GM23338 (cell line): Measurements from ENCODE around the gene BRI3. TPM values are rescaled to one million over a fixed set of nuclear protein-coding genes. Genes with fewer than 3 reads are reported as not detected.
"Not testable (repeated sequence)": the region's sequence is repeated elsewhere in the genome, so short reads cannot be mapped to it uniquely, and the experiment has no call there.

Experiments used
- ATAC-seq: fragments of 200-7000 bp; cut with Tn5 transposase; 3 replicates; pipeline ENCODE4 v1.9.1; 2020
- DNase-seq: peaks from one replicate; pipeline ENCODE4 v3.0.0-alpha.2; 2015; ENCODE audit warnings: low spot score
- H2AFZ ChIP-seq: fragments of 200-600 bp; sonication (generic); 2 replicates; pipeline ENCODE4 v1.8.0; 2016; ENCODE audit warnings: antibody characterized with exemption, mild to moderate bottlenecking, moderate library complexity
- H3F3A ChIP-seq: fragments of 200-600 bp; sonication (generic); replicated peaks from 2 replicates; pipeline ENCODE4 v1.8.0; 2017; ENCODE audit warnings: antibody characterized with exemption, mixed run types, low read depth
- H3K27ac ChIP-seq: fragments of 200-600 bp; sonication (generic); 2 replicates; pipeline ENCODE4 v1.6.1; 2016; ENCODE audit warnings: low read depth
- H3K27me3 ChIP-seq: fragments of 200-600 bp; sonication (generic); 2 replicates; pipeline ENCODE4 v1.8.0; 2016; ENCODE audit warnings: mild to moderate bottlenecking, mixed run types, moderate library complexity; ENCODE audit not compliant: insufficient read depth
- H3K36me3 ChIP-seq: fragments of 200-600 bp; sonication (generic); 2 replicates; pipeline ENCODE4 v1.8.0; 2016; ENCODE audit warnings: mild to moderate bottlenecking; ENCODE audit not compliant: insufficient read depth
- H3K4me1 ChIP-seq: fragments of 200-600 bp; sonication (generic); 2 replicates; pipeline ENCODE4 v1.8.0; 2016; ENCODE audit warnings: mild to moderate bottlenecking, moderate library complexity; ENCODE audit not compliant: insufficient read depth
- H3K4me2 ChIP-seq: fragments of 200-600 bp; sonication (generic); 2 replicates; pipeline ENCODE4 v1.7.1; 2017; ENCODE audit warnings: mixed run types
- H3K4me3 ChIP-seq: fragments of 200-600 bp; sonication (generic); 2 replicates; pipeline ENCODE4 v1.6.1; 2016; ENCODE audit warnings: mixed run types
- H3K79me2 ChIP-seq: fragments of 200-600 bp; sonication (generic); replicated peaks from 2 replicates; pipeline ENCODE4 v1.8.0; 2017; ENCODE audit warnings: mild to moderate bottlenecking; ENCODE audit not compliant: insufficient read depth
- H3K9me2 ChIP-seq: fragments of 200-600 bp; sonication (generic); 2 replicates; pipeline ENCODE4 v1.8.0; 2017; ENCODE audit not compliant: insufficient read depth
- H4K20me1 ChIP-seq: fragments of 200-600 bp; sonication (generic); replicated peaks from 2 replicates; pipeline ENCODE4 v1.8.0; 2017; ENCODE audit warnings: mild to moderate bottlenecking; ENCODE audit not compliant: insufficient read depth
- H3K27ac Mint-ChIP-seq: 2 replicates; pipeline ENCODE4 v1.8.0; 2020; ENCODE audit warnings: inconsistent platforms, mild to moderate bottlenecking, moderate library complexity, mixed read lengths
- H3K27me3 Mint-ChIP-seq: 3 replicates; pipeline ENCODE4 v1.8.0; 2022; ENCODE audit warnings: low read depth, mild to moderate bottlenecking, moderate library complexity, mixed read lengths, inconsistent platforms; ENCODE audit not compliant: insufficient read depth, poor library complexity
- H3K36me3 Mint-ChIP-seq: 3 replicates; pipeline ENCODE4 v1.8.0; 2021; ENCODE audit warnings: low read depth, mild to moderate bottlenecking, inconsistent platforms, moderate library complexity, mixed read lengths
- H3K4me1 Mint-ChIP-seq: 3 replicates; pipeline ENCODE4 v1.8.0; 2020; ENCODE audit warnings: mild to moderate bottlenecking, inconsistent platforms, mixed read lengths
- H3K4me3 Mint-ChIP-seq: 3 replicates; pipeline ENCODE4 v1.8.0; 2021; ENCODE audit warnings: moderate library complexity, mild to moderate bottlenecking, inconsistent platforms, mixed read lengths
- H3K9me3 Mint-ChIP-seq: 3 replicates; pipeline ENCODE4 v1.8.0; 2020; ENCODE audit warnings: moderate library complexity, mild to moderate bottlenecking, inconsistent platforms, mixed read lengths
- CTCF ChIP-seq, 2 experiments: fragments of 200-600 bp in 1 of 2; sonication (generic) in 1 of 2; conservative IDR thresholded peaks; 2 replicates each; pipeline versions ENCODE4 v1.5.1 to v1.6.1; 2016 to 2017; ENCODE audit warnings: antibody characterized with exemption in 2 of 2, low read depth in 2 of 2, mild to moderate bottlenecking in 2 of 2, moderate library complexity in 1 of 2
- EZH2 ChIP-seq: fragments of 200-600 bp; sonication (generic); IDR thresholded peaks from one replicate; pipeline ENCODE4 v1.8.0; 2017; ENCODE audit warnings: antibody characterized with exemption, mild to moderate bottlenecking, low read depth; ENCODE audit not compliant: unreplicated experiment
- EZH2phosphoT487 ChIP-seq: fragments of 200-600 bp; sonication (generic); IDR thresholded peaks from one replicate; pipeline ENCODE4 v1.8.1; 2018; ENCODE audit warnings: antibody characterized with exemption; ENCODE audit not compliant: unreplicated experiment
- POLR2AphosphoS5 ChIP-seq: IDR thresholded peaks from 2 replicates; pipeline ENCODE4 v1.6.1; 2016; ENCODE audit warnings: antibody characterized with exemption, low read depth
- REST ChIP-seq: IDR thresholded peaks from one replicate; pipeline ENCODE4 v1.6.1; 2018; ENCODE audit warnings: antibody characterized with exemption; ENCODE audit not compliant: unreplicated experiment
- ZNF114 ChIP-seq: fragments of 250-450 bp; sonication (Bioruptor Pico); IDR thresholded peaks from 2 replicates; pipeline ENCODE4 v1.5.0; 2020; ENCODE audit warnings: mild to moderate bottlenecking, moderate library complexity
- ZNF462 ChIP-seq: fragments of 250-450 bp; sonication (Bioruptor Pico); IDR thresholded peaks from 2 replicates; pipeline ENCODE4 v1.5.0; 2020; ENCODE audit warnings: mild to moderate bottlenecking, moderate library complexity
- polyA plus RNA-seq: library from polyadenylated mRNA; unstranded; fragments of >200 nt; fragmentation: Nextera tagmentation; extraction: Ambion mirVana; gene quantifications from 2 replicates; pipeline ENCODE4 v1.2.1, GENCODE V29; 2016
- total RNA-seq: library from RNA; depleted of rRNA; stranded (reverse); fragments of >200 nt; shearing (Covaris generic); gene quantifications from 2 replicates; pipeline ENCODE4 v1.2.3, GENCODE V29; 2014

Gene BRI3
- total and polyA plus RNA-seq, 2 experiments from 2014 or later, result 21.7 to 66.1 TPM

GRCh38 chr7:98315318-98315993 lies 34.0 kb downstream of the BRI3 start:
- ATAC-seq, result no peak
- H3K4me3 Mint-ChIP-seq, result no peak overlapping the region
- TF ChIP-seq EZH2 (no peak), POLR2AphosphoS5 (no peak), ZNF462 (CRISPR knock-in tag) (no peak), ZNF114 (no peak), CTCF (conservative IDR thresholded peaks at IDR 0.05; ENCODE audit: low read depth in 2 of 2) (no peak), REST (no peak), EZH2phosphoT487 (no peak)
- Histone ChIP-seq H3K9me2 (no peaks in the 10 kb centered on the region), H3K4me1 (no peaks in the 10 kb centered on the region), H3K27ac (no peak overlapping the region), H3K4me2 (no peak overlapping the region), H2AFZ (no peak overlapping the region), H3K27me3 (no peaks in the 10 kb centered on the region), H4K20me1 (no peaks in the 10 kb centered on the region; the same call in 1 of the 2 replicates), H3K4me3 (no peak overlapping the region), H3K79me2 (peaks cover 2% of the 10 kb centered on the region), H3K36me3 (peaks cover 26% of the 10 kb centered on the region), H3F3A (no peaks in the 10 kb centered on the region)
- H3K27me3 Mint-ChIP-seq, result peaks cover 5% of the 10 kb centered on the region
- DNase-seq, result no peak
- H3K9me3 Mint-ChIP-seq, result peaks cover 19% of the 10 kb centered on the region
- H3K36me3 Mint-ChIP-seq, result peaks cover 66% of the 10 kb centered on the region
- no peaks in the 10 kb centered on the region for H3K4me1 Mint-ChIP-seq
- no peak overlapping the region for H3K27ac Mint-ChIP-seq

GRCh38 chr7:98315994-98316527 lies 34.6 kb downstream of the BRI3 start:
- ATAC-seq, result not testable (repeated sequence)

More at GRCh38 chr7:98315994-98316527, 34.6 kb downstream of the BRI3 start:
- H3K4me3 ChIP-seq, H3K4me1 Mint-ChIP-seq, H3K4me1 ChIP-seq, H3K27me3 ChIP-seq, H3K4me3 Mint-ChIP-seq, H3K27me3 Mint-ChIP-seq, H3K4me2 ChIP-seq, H3K9me2 ChIP-seq, H3K27ac Mint-ChIP-seq, DNase-seq, H2AFZ ChIP-seq, H3F3A ChIP-seq, H4K20me1 ChIP-seq, H3K27ac ChIP-seq, H3K79me2 ChIP-seq: not testable (repeated sequence)
- H3K9me3 Mint-ChIP-seq, result peaks cover 19% of the 10 kb centered on the region
- H3K36me3 Mint-ChIP-seq, result peaks cover 62% of the 10 kb centered on the region
- H3K36me3 ChIP-seq, result peaks cover 23% of the 10 kb centered on the region
